CD4-positive, alpha-beta T cell treated with Interferon alpha-2 for 1 hour (primary cell): ENCODE data around the gene ARPP21.
"Not testable (repeated sequence)": the region's sequence is repeated elsewhere in the genome, so short reads cannot be mapped to it uniquely, and the experiment has no call there.

Source experiments
- DNase-seq, 2 donors: peaks; one replicate each; pipeline ENCODE4 v3.0.0-alpha.2; 2020 to 2022

ARPP21 gene

GRCh38 chr3:35782355-35782754, 143.0 kb downstream of the ARPP21 start:
- DNase-seq, result no peak

- no peak for DNase-seq
These were observed 144.8 kb downstream of the ARPP21 start for GRCh38 chr3:35784169-35784568.

- no peak for DNase-seq
These were observed 146.0 kb downstream of the ARPP21 start for GRCh38 chr3:35785234-35785888.

- no peak for DNase-seq
These were observed 148.6 kb downstream of the ARPP21 start for GRCh38 chr3:35787936-35788335.

GRCh38 chr3:35789042-35789831, 149.9 kb downstream of the ARPP21 start:
- no peak for DNase-seq

- no peak for DNase-seq
These were observed 151.4 kb downstream of the ARPP21 start for GRCh38 chr3:35790764-35791163.

- DNase-seq, result no peak
These were observed 154.3 kb downstream of the ARPP21 start for GRCh38 chr3:35793667-35794066.

- DNase-seq, result no peak
These were observed 161.7 kb downstream of the ARPP21 start for GRCh38 chr3:35800960-35801459.

GRCh38 chr3:35814531-35814930, 175.2 kb downstream of the ARPP21 start:
- no peak for DNase-seq

- not testable (repeated sequence) for DNase-seq
These were observed 176.5 kb downstream of the ARPP21 start for GRCh38 chr3:35815796-35816195.

GRCh38 chr3:35817216-35817615, 177.9 kb downstream of the ARPP21 start:
- no peak for DNase-seq

GRCh38 chr3:35832140-35832571, 192.8 kb downstream of the ARPP21 start:
- DNase-seq, result no peak
